Kidney (tissue), 14 donors: ENCODE measurements around the gene ZNF70. TPM values are rescaled to one million over a fixed set of nuclear protein-coding genes. Genes with fewer than 3 reads are reported as not detected.

Source experiments
- DNase-seq, 5 donors: peaks; one replicate each; pipeline ENCODE4 v3.0.0-alpha.2; 2013 to 2020
- FAIRE-seq: peaks from 2 replicates; lab custom pipeline; 2012; peaks lifted over from hg19 to GRCh38; lab: Jason Lieb, UNC
- H3K27ac ChIP-seq, 2 donors: one replicate each; pipeline ENCODE4 v1.7.0; 2013; ENCODE audit warnings: low read depth in 2 of 2, low read length in 2 of 2, inconsistent platforms in 1 of 2
- H3K27me3 ChIP-seq: one replicate; pipeline ENCODE4 v1.7.1; 2013; ENCODE audit warnings: low read length, inconsistent platforms; ENCODE audit not compliant: control insufficient read depth, insufficient read depth
- H3K36me3 ChIP-seq, 3 donors: one replicate each; pipeline versions ENCODE4 v1.7.0 to v1.7.1; 2013; ENCODE audit warnings: low read length in 3 of 3, control low read depth in 1 of 3, inconsistent platforms in 1 of 3; ENCODE audit not compliant: insufficient read depth in 3 of 3, control insufficient read depth in 2 of 3
- H3K4me1 ChIP-seq, 3 donors: one replicate each; pipeline versions ENCODE4 v1.7.0 to v1.7.1; 2013; ENCODE audit warnings: low read length in 3 of 3, inconsistent platforms in 1 of 3, low read depth in 1 of 3; ENCODE audit not compliant: control insufficient read depth in 2 of 3, insufficient read depth in 2 of 3
- H3K4me3 ChIP-seq, 3 donors: one replicate each; pipeline versions ENCODE4 v1.7.0 to v1.8.1; 2013; ENCODE audit warnings: low read length in 3 of 3, control low read depth in 1 of 3, inconsistent platforms in 1 of 3
- H3K9ac ChIP-seq, 3 donors: one replicate each; pipeline versions ENCODE4 v1.7.0 to v1.7.1; 2013; ENCODE audit warnings: low read length in 3 of 3, control low read depth in 1 of 3, inconsistent platforms in 1 of 3
- H3K9me3 ChIP-seq, 3 donors: one replicate each; pipeline versions ENCODE4 v1.7.0 to v1.7.1; 2013; ENCODE audit warnings: low read length in 3 of 3, control low read depth in 1 of 3, inconsistent platforms in 1 of 3; ENCODE audit not compliant: control insufficient read depth in 2 of 3, insufficient read depth in 1 of 3
- intact Hi-C: fragments of 100-400 bp; cut with DNase I; formaldehyde crosslinking; loops from one replicate; pipeline ENCODE4 v1.11.1; 2022
- polyA plus RNA-seq: library from polyadenylated mRNA; stranded (reverse); fragments of 350-450 nt; fragmentation: Illumina TruSeq; extraction: RNeasy Lipid Tissue Mini Kit (QIAGEN cat#74804); gene quantifications from one replicate; pipeline ENCODE4 v1.2.3, GENCODE V29; 2014; ENCODE audit warnings: low read depth, low replicate concordance; ENCODE audit not compliant: insufficient read depth
- total RNA-seq: library from RNA; stranded (reverse); fragmentation: NEBNext Ultra II Directional; extraction: Animal tissue kit (Norgen Biotek cat#: 25700); gene quantifications from one replicate; pipeline ENCODE4 v1.2.1, GENCODE V29; 2021
- TF ChIP-seq, protein P1 (sequence below): IDR thresholded peaks from 3 replicates; pipeline ENCODE4 v1.5.1; 2012; ENCODE audit warnings: mild to moderate bottlenecking, moderate library complexity, borderline replicate concordance; ENCODE audit not compliant: insufficient read depth; ENCODE audit errors: extremely low read depth
- donor health status: control.
- donor health status: control.
- donor health status: control.
- donor health status: control.
- donor health status: control.
- donor health status: DM: yes; HTN: yes; CAD: no.
- donor health status: Normal renal cell carcinoma (clear cell type).

The ZNF70 gene
- total and polyA plus RNA-seq, 2 donors from 2014 or later, result 1.1 to 6.6 TPM

DNA sequence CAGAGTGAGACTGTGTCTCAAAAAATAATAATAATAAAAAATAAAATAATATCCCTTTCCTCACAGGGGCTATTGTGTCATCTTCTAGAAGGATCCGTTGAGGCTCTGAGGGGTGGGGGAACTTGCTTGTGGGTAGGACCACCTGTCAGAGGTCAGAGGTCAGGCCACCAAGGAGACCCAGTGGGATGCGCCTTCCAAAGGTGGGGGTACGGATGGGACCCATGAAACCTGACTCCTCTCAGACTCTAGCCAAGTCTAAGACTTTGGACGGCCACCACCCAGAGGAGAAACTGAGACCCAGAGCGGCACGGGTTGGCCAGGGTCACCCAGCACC, 21.4 kb upstream of the ZNF70 start:
- no peak for FAIRE-seq

DNA sequence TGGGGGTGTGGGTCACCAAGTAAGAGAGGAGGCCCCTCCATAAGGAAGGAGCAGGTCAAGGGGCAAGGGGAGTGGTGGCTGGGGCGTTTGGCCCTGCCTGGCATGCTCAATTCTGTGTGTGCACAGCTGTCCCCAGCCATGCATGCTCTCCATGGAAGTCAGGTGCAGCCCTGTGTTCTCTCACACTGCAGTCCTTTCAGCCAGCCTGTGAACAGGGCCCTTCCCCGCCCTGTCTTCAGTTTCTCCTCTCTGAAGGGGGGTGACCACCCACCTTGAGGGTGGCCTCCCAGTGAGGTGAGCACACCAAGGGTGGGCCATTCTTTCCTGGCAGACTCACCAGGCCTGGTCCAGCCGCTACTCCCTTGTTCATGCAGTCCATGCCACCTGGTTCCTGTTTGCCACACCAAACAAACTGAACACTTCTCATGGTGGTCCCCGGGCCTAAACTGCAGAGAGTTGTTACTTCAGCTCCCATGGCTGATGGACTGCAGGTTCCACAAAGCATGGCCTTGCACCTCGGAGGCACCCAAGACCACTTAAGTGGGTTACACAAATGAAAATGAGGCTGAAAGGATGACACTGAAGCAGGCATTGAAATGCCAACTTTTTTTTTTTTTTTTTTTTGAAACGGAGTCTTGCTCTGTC, 18.5 kb upstream of the ZNF70 start:
- H3K27me3 ChIP-seq, result no peaks in the 10 kb centered on the region
- no peak overlapping the region for H3K4me3 ChIP-seq
- TF ChIP-seq, protein P1, sequence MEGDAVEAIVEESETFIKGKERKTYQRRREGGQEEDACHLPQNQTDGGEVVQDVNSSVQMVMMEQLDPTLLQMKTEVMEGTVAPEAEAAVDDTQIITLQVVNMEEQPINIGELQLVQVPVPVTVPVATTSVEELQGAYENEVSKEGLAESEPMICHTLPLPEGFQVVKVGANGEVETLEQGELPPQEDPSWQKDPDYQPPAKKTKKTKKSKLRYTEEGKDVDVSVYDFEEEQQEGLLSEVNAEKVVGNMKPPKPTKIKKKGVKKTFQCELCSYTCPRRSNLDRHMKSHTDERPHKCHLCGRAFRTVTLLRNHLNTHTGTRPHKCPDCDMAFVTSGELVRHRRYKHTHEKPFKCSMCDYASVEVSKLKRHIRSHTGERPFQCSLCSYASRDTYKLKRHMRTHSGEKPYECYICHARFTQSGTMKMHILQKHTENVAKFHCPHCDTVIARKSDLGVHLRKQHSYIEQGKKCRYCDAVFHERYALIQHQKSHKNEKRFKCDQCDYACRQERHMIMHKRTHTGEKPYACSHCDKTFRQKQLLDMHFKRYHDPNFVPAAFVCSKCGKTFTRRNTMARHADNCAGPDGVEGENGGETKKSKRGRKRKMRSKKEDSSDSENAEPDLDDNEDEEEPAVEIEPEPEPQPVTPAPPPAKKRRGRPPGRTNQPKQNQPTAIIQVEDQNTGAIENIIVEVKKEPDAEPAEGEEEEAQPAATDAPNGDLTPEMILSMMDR, result no peak
- intact Hi-C loops, result no loop called here
- FAIRE-seq (no peak), DNase-seq (peak in 1 of 5 donors; percentile 67)
- peaks cover 0 to 41% (median 12%) of the 10 kb centered on the region in 3 donors for H3K4me1 ChIP-seq
- H3K36me3 ChIP-seq, result peaks cover 0 to 10% (median 0%) of the 10 kb centered on the region in 3 donors
- H3K9me3 ChIP-seq, result no peaks in the 10 kb centered on the region
- no peak overlapping the region for H3K27ac ChIP-seq
- no peak overlapping the region for H3K9ac ChIP-seq

More for the DNA sequence above, 21.4 kb upstream of the ZNF70 start:
- Histone ChIP-seq H3K4me1 (peaks cover 0 to 29% (median 10%) of the 10 kb centered on the region in 3 donors), H3K36me3 (no peaks in the 10 kb centered on the region), H3K27ac (no peak overlapping the region), H3K9ac (peak overlapping the region in 1 of 3 donors; percentile 51), H3K27me3 (no peaks in the 10 kb centered on the region), H3K4me3 (peak overlapping the region in 2 of 3 donors; percentile 44 to 52), H3K9me3 (no peaks in the 10 kb centered on the region)
- TF ChIP-seq, protein P1, result no peak
- intact Hi-C loops, result loop anchor here (10.0 kb wide), 1 partner anchor 73 kb away; no protein-coding TSS in a partner anchor
- DNase-seq, result peak in 1 of 5 donors; percentile 28

DNA sequence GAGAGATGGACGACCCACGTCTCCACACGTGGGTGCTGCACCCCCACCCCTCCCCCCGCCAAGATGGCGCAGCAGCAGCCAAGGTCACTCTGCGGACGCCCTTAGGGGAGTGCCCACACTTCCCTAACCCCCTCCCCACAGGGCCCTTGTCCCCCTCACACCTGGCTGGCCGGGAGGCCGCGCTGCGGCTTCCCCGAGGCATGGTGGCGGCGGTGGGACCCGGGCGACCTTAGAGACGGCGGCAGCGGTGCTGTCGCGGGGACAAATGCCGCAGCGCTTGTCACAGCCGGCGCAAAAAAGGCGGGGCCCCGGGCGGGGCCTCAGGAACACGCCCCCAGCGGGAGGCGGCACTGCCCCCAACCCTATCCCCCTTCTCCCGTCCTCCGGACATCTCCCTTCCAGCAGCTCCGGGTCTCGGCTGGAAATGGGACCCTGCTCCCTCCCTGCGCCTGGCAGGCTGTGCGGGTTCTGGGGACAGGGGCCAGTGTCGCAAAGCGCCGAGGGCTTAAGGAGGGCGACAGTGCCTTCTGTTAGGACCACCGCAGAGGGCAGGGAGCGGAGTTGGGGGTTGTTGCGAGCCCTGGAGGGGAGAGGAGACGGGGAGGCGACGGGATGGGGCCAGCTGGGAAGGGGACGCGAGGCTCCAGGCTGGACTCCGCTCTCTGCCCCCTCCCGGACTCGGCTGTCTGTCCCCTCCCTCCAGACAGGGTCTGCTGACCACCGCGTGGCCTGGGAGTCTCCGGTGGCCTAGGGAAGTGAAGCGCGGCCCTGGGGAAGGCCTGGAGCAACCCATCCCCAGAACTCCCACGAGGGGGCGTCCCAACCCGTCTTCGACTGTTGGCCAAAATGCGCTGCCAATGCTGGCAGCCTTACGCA, 17.0 kb upstream of the ZNF70 start, which contains the start of gene CHCHD10:
Gene CHCHD10 (minus strand): TSS at position 300 of the 876 bp plus-strand sequence. CDS start 98 bp downstream, at position 202.
- TF ChIP-seq, protein P1, result peak; percentile 68
- DNase-seq (peak; percentile 92 to 95 (median 94)), FAIRE-seq (no peak)
- H3K4me3 ChIP-seq, result peak within 1 kb of the TSS; percentile 50 to 85 (median 70)
- no peaks in the 10 kb centered on the region for H3K9me3 ChIP-seq
- H3K27ac ChIP-seq, result peak within 1 kb of the TSS; percentile 88
- peaks cover 0 to 37% (median 5%) of the 10 kb centered on the region in 3 donors for H3K4me1 ChIP-seq
- peak within 1 kb of the TSS; percentile 53 to 95 (median 87) for H3K9ac ChIP-seq
- H3K27me3 ChIP-seq, result no peaks in the 10 kb centered on the region
- intact Hi-C loops, result no loop called here
- peaks cover 0 to 14% (median 0%) of the 10 kb centered on the region in 3 donors for H3K36me3 ChIP-seq
